ENCODE results near the gene SAMD13. TPM values are rescaled to one million over a fixed set of nuclear protein-coding genes. Genes with fewer than 3 reads are reported as not detected.

SAMD13 gene
- total and polyA plus RNA-seq, 2 of the 4 experiments (the other 2 are of a cell fraction) = 0.27 to 0.36 TPM

DNA sequence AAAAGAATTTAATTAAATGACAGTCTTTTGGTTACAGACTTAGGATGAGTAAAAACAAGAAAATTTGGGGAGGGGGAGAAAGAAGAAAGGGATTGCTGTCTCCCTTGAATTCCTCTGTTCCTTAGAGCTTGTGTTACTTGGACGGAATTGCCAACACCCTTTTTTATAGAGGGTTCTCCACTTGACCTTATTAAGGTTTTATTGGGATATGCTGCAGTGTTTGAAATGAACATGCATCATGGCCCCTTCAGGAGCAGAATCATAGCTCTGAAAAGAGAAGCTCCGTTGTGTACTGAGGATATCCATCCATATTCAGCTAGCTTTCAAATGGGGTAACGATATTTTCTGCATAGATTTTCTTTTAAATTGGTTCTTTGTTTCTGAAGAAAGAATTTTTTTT, 48.6 kb downstream of the SAMD13 start:
- Histone ChIP-seq H3K56ac (ENCODE audit: extremely low read depth, insufficient read depth, low read length) (no peak overlapping the region), H3K4me1 (ENCODE audit: control insufficient read depth, insufficient read depth, low read length) (peaks cover 13% of the 10 kb centered on the region), H3K4me3 (ENCODE audit: insufficient read depth, low read depth, low read length) (no peak overlapping the region), H3K18ac (ENCODE audit: low read depth, low read length) (no peak overlapping the region), H4K20me1 (ENCODE audit: insufficient read depth, low read length) (no peaks in the 10 kb centered on the region), H3K27me3 (ENCODE audit: control insufficient read depth, insufficient read depth, low read length) (no peaks in the 10 kb centered on the region), H3K79me1 (ENCODE audit: low read depth in 1 of 2, low read length in 2 of 2) (no peaks in the 10 kb centered on the region), H2BK20ac (ENCODE audit: low read depth, low read length) (no peak overlapping the region), H2BK5ac (ENCODE audit: low read depth, low read length, poor library complexity, severe bottlenecking) (no peak overlapping the region), H4K5ac (ENCODE audit: low read depth, low read length) (no peak overlapping the region), H3K4ac (ENCODE audit: low read depth, low read length) (no peak overlapping the region), H3K23ac (ENCODE audit: low read depth, low read length) (no peak overlapping the region), H3K14ac (replicated peaks; ENCODE audit: low read depth, low read length) (no peak overlapping the region), H3K9me1 (ENCODE audit: insufficient read depth, low read length) (no peaks in the 10 kb centered on the region), H2BK120ac (ENCODE audit: low read depth, low read length) (no peak overlapping the region), H3K4me2 (ENCODE audit: low read depth, low read length) (no peak overlapping the region), H2BK15ac (ENCODE audit: low read depth, low read length) (no peak overlapping the region), H3K27ac (ENCODE audit: insufficient read depth, low read length) (no peak overlapping the region), H3K36me3 (ENCODE audit: control insufficient read depth, insufficient read depth, low read length) (no peaks in the 10 kb centered on the region), H2AK9ac (replicated peaks; ENCODE audit: low read depth, low read length, poor library complexity) (no peak overlapping the region), H2AK5ac (ENCODE audit: low read depth, low read length) (no peak overlapping the region), H4K91ac (ENCODE audit: insufficient read depth, low read depth, low read length) (no peak overlapping the region), H3K9me3 (ENCODE audit: control insufficient read depth, insufficient read depth, low read length) (no peaks in the 10 kb centered on the region), H3K9ac (ENCODE audit: low read depth, low read length) (no peak overlapping the region), H4K8ac (ENCODE audit: low read depth in 2 of 2, low read length in 2 of 2) (no peak overlapping the region), H2AFZ (replicated peaks; ENCODE audit: low read length, poor library complexity) (no peak overlapping the region)
- ChIA-PET POLR2A (ENCODE audit: unreplicated experiment) (no interaction called here), CTCF (no interaction called here)
- no CpG with 5 or more reads among the region's 3 CpGs for WGBS, 2 experiments (ENCODE audit: extremely low coverage in 2 of 2, insufficient read length in 1 of 2)
- dilution Hi-C loops (cut with HindIII; ENCODE audit: low sequenced_read_pairs, unreplicated experiment) = no loop called here
- in situ Hi-C loops (cut with MboI; ENCODE audit: low sequenced_read_pairs) = no loop called here
- DNase-seq (no peak), ATAC-seq (ENCODE audit: low read depth) (no peak)
- no peak for TF ChIP-seq MXI1 (IDR thresholded peaks at IDR 0.05; ENCODE audit: borderline replicate concordance, low read depth, low read length)
- TF ChIP-seq CHD1 (IDR thresholded peaks at IDR 0.05; ENCODE audit: low read depth, low read length) = no peak
- TF ChIP-seq BHLHE40 (IDR thresholded peaks at IDR 0.05; ENCODE audit: low read depth, low read length) = no peak
- TF ChIP-seq RCOR1 (IDR thresholded peaks at IDR 0.05; ENCODE audit: insufficient replicate concordance, low read length) = no peak
- TF ChIP-seq, protein P1, sequence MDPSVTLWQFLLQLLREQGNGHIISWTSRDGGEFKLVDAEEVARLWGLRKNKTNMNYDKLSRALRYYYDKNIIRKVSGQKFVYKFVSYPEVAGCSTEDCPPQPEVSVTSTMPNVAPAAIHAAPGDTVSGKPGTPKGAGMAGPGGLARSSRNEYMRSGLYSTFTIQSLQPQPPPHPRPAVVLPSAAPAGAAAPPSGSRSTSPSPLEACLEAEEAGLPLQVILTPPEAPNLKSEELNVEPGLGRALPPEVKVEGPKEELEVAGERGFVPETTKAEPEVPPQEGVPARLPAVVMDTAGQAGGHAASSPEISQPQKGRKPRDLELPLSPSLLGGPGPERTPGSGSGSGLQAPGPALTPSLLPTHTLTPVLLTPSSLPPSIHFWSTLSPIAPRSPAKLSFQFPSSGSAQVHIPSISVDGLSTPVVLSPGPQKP (IDR thresholded peaks at IDR 0.05; ENCODE audit: borderline replicate concordance, low read depth, low read length) = no peak
- TF ChIP-seq SMC3 (IDR thresholded peaks at IDR 0.05; ENCODE audit: low read depth, low read length) = no peak
- TF ChIP-seq MAZ (IDR thresholded peaks at IDR 0.05; ENCODE audit: borderline replicate concordance, low read depth, low read length) = no peak
- TF ChIP-seq POLR2A (IDR thresholded peaks at IDR 0.05; ENCODE audit: low read depth, low read length) = no peak
- no peak for TF ChIP-seq FOS (IDR thresholded peaks at IDR 0.05; ENCODE audit: low read depth, low read length)
- no peak for TF ChIP-seq MAFK (IDR thresholded peaks at IDR 0.05; ENCODE audit: low read depth, low read length)
- TF ChIP-seq, protein P2, sequence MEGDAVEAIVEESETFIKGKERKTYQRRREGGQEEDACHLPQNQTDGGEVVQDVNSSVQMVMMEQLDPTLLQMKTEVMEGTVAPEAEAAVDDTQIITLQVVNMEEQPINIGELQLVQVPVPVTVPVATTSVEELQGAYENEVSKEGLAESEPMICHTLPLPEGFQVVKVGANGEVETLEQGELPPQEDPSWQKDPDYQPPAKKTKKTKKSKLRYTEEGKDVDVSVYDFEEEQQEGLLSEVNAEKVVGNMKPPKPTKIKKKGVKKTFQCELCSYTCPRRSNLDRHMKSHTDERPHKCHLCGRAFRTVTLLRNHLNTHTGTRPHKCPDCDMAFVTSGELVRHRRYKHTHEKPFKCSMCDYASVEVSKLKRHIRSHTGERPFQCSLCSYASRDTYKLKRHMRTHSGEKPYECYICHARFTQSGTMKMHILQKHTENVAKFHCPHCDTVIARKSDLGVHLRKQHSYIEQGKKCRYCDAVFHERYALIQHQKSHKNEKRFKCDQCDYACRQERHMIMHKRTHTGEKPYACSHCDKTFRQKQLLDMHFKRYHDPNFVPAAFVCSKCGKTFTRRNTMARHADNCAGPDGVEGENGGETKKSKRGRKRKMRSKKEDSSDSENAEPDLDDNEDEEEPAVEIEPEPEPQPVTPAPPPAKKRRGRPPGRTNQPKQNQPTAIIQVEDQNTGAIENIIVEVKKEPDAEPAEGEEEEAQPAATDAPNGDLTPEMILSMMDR (conservative IDR thresholded peaks at IDR 0.05; ENCODE audit: low read depth, low read length) = no peak
- intact Hi-C loops (cut with micrococcal nuclease) = no loop called here
- no TSS peak for BruUV-seq (replicated peaks)
